ENCODE measurements around the gene MAP3K3.
"Not testable (repeated sequence)": the region's sequence is repeated elsewhere in the genome, so short reads cannot be mapped to it uniquely, and the experiment has no call there.

MAP3K3 gene

GRCh38 chr17:63714550-63715277 lies 92.5 kb downstream of the MAP3K3 start:
- DNase-seq (ENCODE audit: low read depth), result peak; percentile 58
- no peak for TF ChIP-seq CTCF (conservative IDR thresholded peaks at IDR 0.05; ENCODE audit: low read depth, low read length)
- H3K4me3 ChIP-seq (ENCODE audit: low read depth, low read length), result no peak overlapping the region

- TF ChIP-seq CTCF (conservative IDR thresholded peaks at IDR 0.05; ENCODE audit: low read depth, low read length), result no peak
- no peak overlapping the region for H3K4me3 ChIP-seq (ENCODE audit: low read depth, low read length)
- no peak for DNase-seq (ENCODE audit: low read depth)
Measured at GRCh38 chr17:63716426-63716825, 94.2 kb downstream of the MAP3K3 start.

GRCh38 chr17:63718988-63719387 lies 96.8 kb downstream of the MAP3K3 start:
- H3K4me3 ChIP-seq (ENCODE audit: low read depth, low read length), result no peak overlapping the region
- TF ChIP-seq CTCF (conservative IDR thresholded peaks at IDR 0.05; ENCODE audit: low read depth, low read length), result no peak

GRCh38 chr17:63720194-63720593 lies 98.0 kb downstream of the MAP3K3 start:
- not testable (repeated sequence) for DNase-seq (ENCODE audit: low read depth); H3K4me3 ChIP-seq (ENCODE audit: low read depth, low read length)

More at GRCh38 chr17:63718988-63719387, 96.8 kb downstream of the MAP3K3 start:
- DNase-seq (ENCODE audit: low read depth), result no peak

GRCh38 chr17:63722403-63722802 lies 100.2 kb downstream of the MAP3K3 start:
- DNase-seq (ENCODE audit: low read depth), result no peak
- no peak overlapping the region for H3K4me3 ChIP-seq (ENCODE audit: low read depth, low read length)
- TF ChIP-seq CTCF (conservative IDR thresholded peaks at IDR 0.05; ENCODE audit: low read depth, low read length), result no peak

- H3K4me3 ChIP-seq (ENCODE audit: low read depth, low read length), result no peak overlapping the region
- no peak for TF ChIP-seq CTCF (conservative IDR thresholded peaks at IDR 0.05; ENCODE audit: low read depth, low read length)
- DNase-seq (ENCODE audit: low read depth), result no peak
Measured at GRCh38 chr17:63735691-63736090, 113.5 kb downstream of the MAP3K3 start.

- H3K4me3 ChIP-seq (ENCODE audit: low read depth, low read length), result peak overlapping the region; percentile 91
- TF ChIP-seq CTCF (conservative IDR thresholded peaks at IDR 0.05; ENCODE audit: low read depth, low read length), result no peak
- DNase-seq (ENCODE audit: low read depth), result peak; percentile 7
Measured at GRCh38 chr17:63740464-63741142, 118.4 kb downstream of the MAP3K3 start.
